Gastroesophageal sphincter (tissue), 4 donors: ENCODE measurements around the gene FLRT2. TPM values are rescaled to one million over a fixed set of nuclear protein-coding genes. Genes with fewer than 3 reads are reported as not detected.

Experiments
- ATAC-seq: fragments of 150-250 bp; one replicate; pipeline ENCODE4 v1.9.1; 2016; ENCODE audit warnings: mild to moderate bottlenecking, moderate library complexity
- H3K27ac ChIP-seq, 4 donors: fragments of 200-600 bp; sonication (generic) in 3 of 4; 1 replicate in 3 of 4; 2 replicates in 1 of 4; pipeline ENCODE4 v1.5.1; 2016 to 2019
- H3K27me3 ChIP-seq: fragments of 200-600 bp; sonication (generic); one replicate; pipeline ENCODE4 v1.5.1; 2019
- H3K36me3 ChIP-seq, 2 donors: fragments of 200-600 bp; sonication (generic); one replicate each; pipeline ENCODE4 v1.5.1; 2019; ENCODE audit warnings: control low read depth in 1 of 2
- H3K4me1 ChIP-seq, 3 donors: fragments of 200-600 bp; sonication (generic); 1 replicate in 2 of 3; 2 replicates in 1 of 3; pipeline ENCODE4 v1.5.1; 2016 to 2019; ENCODE audit warnings: control low read depth in 2 of 3
- H3K4me3 ChIP-seq, 2 donors: fragments of 200-600 bp; sonication (generic); one replicate each; pipeline ENCODE4 v1.5.1; 2019; ENCODE audit warnings: mild to moderate bottlenecking in 1 of 2, moderate library complexity in 1 of 2
- H3K9me3 ChIP-seq, 3 donors: fragments of 200-600 bp; sonication (generic); one replicate each; pipeline ENCODE4 v1.5.1; 2017 to 2019; ENCODE audit warnings: control low read depth in 2 of 3
- CTCF ChIP-seq, 4 experiments: fragments of 200-600 bp in 2 of 4; fragments of 450-650 bp in 2 of 4; sonication (generic) in 1 of 4; IDR thresholded peaks; one replicate each; pipeline ENCODE4 v1.5.1; 2017 to 2019; ENCODE audit warnings: antibody characterized with exemption in 4 of 4, mild to moderate bottlenecking in 2 of 4, moderate library complexity in 2 of 4
- EP300 ChIP-seq: sonication (generic); formaldehyde crosslinking; IDR thresholded peaks from one replicate; pipeline ENCODE4 v1.6.1; 2017; ENCODE audit warnings: antibody characterized with exemption, mild to moderate bottlenecking
- POLR2A ChIP-seq, 2 donors: fragments of 450-650 bp; IDR thresholded peaks; one replicate each; pipeline ENCODE4 v1.6.1; 2017; ENCODE audit warnings: antibody characterized with exemption in 2 of 2, mild to moderate bottlenecking in 2 of 2, moderate library complexity in 1 of 2
- POLR2AphosphoS5 ChIP-seq: sonication (generic); formaldehyde crosslinking; IDR thresholded peaks from one replicate; pipeline ENCODE4 v1.6.1; 2017; ENCODE audit warnings: antibody characterized with exemption
- WGBS, 2 donors: methylation state at CpG; one replicate each; pipeline ENCODE4 v1.1.5; 2018; ENCODE audit warnings: low coverage in 1 of 2; 5-methylcytosine and 5-hydroxymethylcytosine counted together
- total RNA-seq, 4 donors: library from RNA; depleted of rRNA; stranded (reverse); fragments of >200 nt; gene quantifications; one replicate each; pipeline ENCODE4 v1.1.0, GENCODE V29; 2016

The FLRT2 gene
- total RNA-seq, 4 donors from 2014 or later = 9.2 to 30.8 (median 16.4) TPM

GRCh38 chr14:85528897-85529631 is 880 bp upstream of the FLRT2 start:
- H3K4me3 ChIP-seq = peak overlapping the region; percentile 29 to 65
- H3K4me1 ChIP-seq = peaks cover 0 to 60% (median 0%) of the 10 kb centered on the region in 3 donors
- WGBS, 2 donors = 1 to 2% methylated on average over 24 to 29 of the region's 29 CpGs
- no peaks in the 10 kb centered on the region for H3K36me3 ChIP-seq
- peaks cover 67% of the 10 kb centered on the region for H3K27me3 ChIP-seq
- H3K9me3 ChIP-seq = no peaks in the 10 kb centered on the region
- peak overlapping the region in 3 of 4 donors; percentile 72 to 82 (median 73) for H3K27ac ChIP-seq
- TF ChIP-seq POLR2AphosphoS5 = peak; percentile 42
- no peak for TF ChIP-seq EP300
- ATAC-seq = no peak

- H3K4me3 ChIP-seq = peak overlapping the region; percentile 29 to 65
- no peaks in the 10 kb centered on the region for H3K9me3 ChIP-seq
- H3K4me1 ChIP-seq = peaks cover 0 to 67% (median 0%) of the 10 kb centered on the region in 3 donors
- H3K36me3 ChIP-seq = no peaks in the 10 kb centered on the region
- TF ChIP-seq POLR2AphosphoS5 (no peak), EP300 (no peak), POLR2A (IDR thresholded peaks at IDR 0.05) (no peak), CTCF (IDR thresholded peaks at IDR 0.05) (no peak)
- WGBS, 2 donors = 0 to 15% methylated on average over 3 to 4 of the region's 7 CpGs
- peaks cover 77% of the 10 kb centered on the region for H3K27me3 ChIP-seq
- no peak for ATAC-seq
- peak overlapping the region in 3 of 4 donors; percentile 72 to 82 (median 73) for H3K27ac ChIP-seq
Measured at GRCh38 chr14:85530626-85531025, 682 bp downstream of the FLRT2 start.

- H3K27me3 ChIP-seq = peaks cover 80% of the 10 kb centered on the region
- peak overlapping the region in 3 of 4 donors; percentile 72 to 82 (median 73) for H3K27ac ChIP-seq
- H3K9me3 ChIP-seq = no peaks in the 10 kb centered on the region
- peaks cover 0 to 67% (median 0%) of the 10 kb centered on the region in 3 donors for H3K4me1 ChIP-seq
- TF ChIP-seq POLR2A (IDR thresholded peaks at IDR 0.05) = no peak
- WGBS, 2 donors = no CpG with 5 or more reads among the region's 29 CpGs
- ATAC-seq = peak; percentile 24
- no peaks in the 10 kb centered on the region for H3K36me3 ChIP-seq
- H3K4me3 ChIP-seq = peak overlapping the region; percentile 11 to 65
Measured at GRCh38 chr14:85531141-85531586, 1.2 kb downstream of the FLRT2 start.

GRCh38 chr14:85531587-85532373 is 1.8 kb downstream of the FLRT2 start:
- peaks cover 0 to 67% (median 0%) of the 10 kb centered on the region in 3 donors for H3K4me1 ChIP-seq
- peak overlapping the region in 3 of 4 donors; percentile 72 to 82 (median 73) for H3K27ac ChIP-seq
- no peaks in the 10 kb centered on the region for H3K36me3 ChIP-seq
- H3K27me3 ChIP-seq = peaks cover 84% of the 10 kb centered on the region
- peak; percentile 17 for ATAC-seq
- H3K4me3 ChIP-seq = peak overlapping the region; percentile 11 to 65
- TF ChIP-seq CTCF (IDR thresholded peaks at IDR 0.05) (peak in 1 of 4 experiments; percentile 41), POLR2AphosphoS5 (no peak), EP300 (no peak), POLR2A (IDR thresholded peaks at IDR 0.05) (no peak)
- no peaks in the 10 kb centered on the region for H3K9me3 ChIP-seq
- 0% methylated on average over 11 to 23 of the region's 61 CpGs for WGBS, 2 donors

GRCh38 chr14:85532374-85533022 is 2.6 kb downstream of the FLRT2 start:
- Histone ChIP-seq H3K9me3 (no peaks in the 10 kb centered on the region), H3K27ac (peak overlapping the region in 3 of 4 donors; percentile 72 to 82 (median 73)), H3K36me3 (no peaks in the 10 kb centered on the region), H3K4me3 (peak overlapping the region; percentile 39 to 65), H3K4me1 (peaks cover 0 to 67% (median 0%) of the 10 kb centered on the region in 3 donors), H3K27me3 (peaks cover 84% of the 10 kb centered on the region)
- 1 to 2% methylated on average over 12 of the region's 12 CpGs for WGBS, 2 donors
- no peak for ATAC-seq
- no peak for TF ChIP-seq POLR2A (IDR thresholded peaks at IDR 0.05)
- no peak for TF ChIP-seq POLR2AphosphoS5
- no peak for TF ChIP-seq EP300
- no peak for TF ChIP-seq CTCF (IDR thresholded peaks at IDR 0.05)
